Measurements from ENCODE around the gene COPG2. TPM values are rescaled to one million over a fixed set of nuclear protein-coding genes. Genes with fewer than 3 reads are reported as not detected.

Gene COPG2
- total RNA-seq, 4 donors from 2014 or later: 8.3 to 23.8 (median 17.3) TPM

GRCh38 chr7:130554481-130554880, 114.1 kb downstream of the COPG2 start:
- TF ChIP-seq CTCF (IDR thresholded peaks at IDR 0.05; ENCODE audit: low read depth): no peak

GRCh38 chr7:130553398-130554029, 115.0 kb downstream of the COPG2 start:
- TF ChIP-seq CTCF (IDR thresholded peaks at IDR 0.05; ENCODE audit: low read depth): no peak

- TF ChIP-seq CTCF (IDR thresholded peaks at IDR 0.05; ENCODE audit: low read depth): no peak
These were observed 124.2 kb downstream of the COPG2 start for GRCh38 chr7:130544356-130544755.

GRCh38 chr7:130543487-130544010, 125.0 kb downstream of the COPG2 start:
- TF ChIP-seq CTCF (IDR thresholded peaks at IDR 0.05; ENCODE audit: low read depth): no peak

GRCh38 chr7:130529417-130529816, 139.1 kb downstream of the COPG2 start:
- no peak for TF ChIP-seq CTCF (IDR thresholded peaks at IDR 0.05; ENCODE audit: low read depth)

- no peak for TF ChIP-seq CTCF (IDR thresholded peaks at IDR 0.05; ENCODE audit: low read depth)
These were observed 143.9 kb downstream of the COPG2 start for GRCh38 chr7:130524628-130525027.

GRCh38 chr7:130521258-130521951, 147.1 kb downstream of the COPG2 start:
- TF ChIP-seq CTCF (IDR thresholded peaks at IDR 0.05; ENCODE audit: low read depth): no peak
